Adipocyte (in vitro differentiated cells): ENCODE results near the gene PTH2.
"Not testable (repeated sequence)": the region's sequence is repeated elsewhere in the genome, so short reads cannot be mapped to it uniquely, and the experiment has no call there.

Experiments used
- DNase-seq: peaks from one replicate; pipeline ENCODE4 v3.0.0-alpha.2; 2015; ENCODE audit warnings: low read depth
- H3K27me3 ChIP-seq: replicated peaks from 2 replicates; pipeline ENCODE4 v1.7.0; 2013; ENCODE audit warnings: mild to moderate bottlenecking, low read length, moderate library complexity; ENCODE audit not compliant: control insufficient read depth, insufficient read depth
- H3K36me3 ChIP-seq: 2 replicates; pipeline ENCODE4 v1.7.0; 2013; ENCODE audit warnings: low read length, mild to moderate bottlenecking, moderate library complexity; ENCODE audit not compliant: control insufficient read depth, insufficient read depth, severe bottlenecking
- H3K4me1 ChIP-seq: 2 replicates; pipeline ENCODE4 v1.7.0; 2013; ENCODE audit warnings: mild to moderate bottlenecking, low read length, moderate library complexity; ENCODE audit not compliant: control insufficient read depth, insufficient read depth
- H3K4me3 ChIP-seq: 2 replicates; pipeline ENCODE4 v1.7.0; 2013; ENCODE audit warnings: mild to moderate bottlenecking, low read length, moderate library complexity
- H3K9ac ChIP-seq: 2 replicates; pipeline ENCODE4 v1.7.0; 2013; ENCODE audit warnings: mild to moderate bottlenecking, low read length, moderate library complexity
- H3K9me3 ChIP-seq: 2 replicates; pipeline ENCODE4 v1.7.0; 2013; ENCODE audit warnings: mild to moderate bottlenecking, low read length, moderate library complexity; ENCODE audit not compliant: control insufficient read depth

The PTH2 gene

DNA sequence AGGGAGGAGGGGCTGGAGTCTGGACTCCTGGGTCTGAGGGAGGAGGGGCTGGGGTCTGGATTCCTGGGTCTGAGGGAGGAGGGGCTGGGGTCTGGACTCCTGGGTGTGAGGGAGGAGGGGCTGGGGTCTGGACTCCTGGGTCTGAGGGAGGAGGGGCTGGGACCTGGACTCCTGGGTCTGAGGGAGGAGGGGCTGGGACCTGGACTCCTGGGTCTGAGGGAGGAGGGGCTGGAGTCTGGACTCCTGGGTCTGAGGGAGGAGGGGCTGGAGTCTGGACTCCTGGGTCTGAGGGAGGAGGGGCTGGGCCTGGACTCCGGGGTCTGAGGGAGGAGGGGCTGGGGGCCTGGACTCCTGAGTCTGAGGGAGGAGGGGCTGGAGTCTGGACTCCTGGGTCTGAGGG, 37.9 kb upstream of the PTH2 start:
- not testable (repeated sequence) for H3K4me3 ChIP-seq, H3K27me3 ChIP-seq, DNase-seq, H3K9me3 ChIP-seq, H3K9ac ChIP-seq
- peaks cover 31% of the 10 kb centered on the region for H3K4me1 ChIP-seq
- H3K36me3 ChIP-seq = peaks cover 25% of the 10 kb centered on the region

DNA sequence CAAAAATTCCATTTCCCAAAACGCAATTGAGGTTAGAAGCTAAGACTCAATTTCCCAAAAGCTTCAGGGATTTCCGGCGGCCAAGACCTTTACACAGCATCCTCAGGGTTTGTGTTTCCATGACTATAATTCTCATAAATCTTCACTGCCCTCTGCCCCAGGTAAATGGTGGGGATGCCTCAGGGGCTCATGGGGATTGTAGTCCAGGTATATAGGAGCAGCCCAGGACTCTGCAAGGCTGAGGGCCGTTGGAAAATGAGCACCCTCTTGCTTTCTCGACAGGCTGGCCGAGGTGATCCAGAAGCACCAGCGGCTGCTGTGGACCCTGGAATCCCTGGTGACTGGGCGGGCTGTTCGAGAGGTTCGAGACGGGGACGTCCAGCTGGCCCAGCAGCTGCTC, 36.1 kb upstream of the PTH2 start:
- peaks cover 44% of the 10 kb centered on the region for H3K4me1 ChIP-seq
- H3K36me3 ChIP-seq = peaks cover 11% of the 10 kb centered on the region
- peak overlapping the region; percentile 82 for H3K9ac ChIP-seq
- H3K4me3 ChIP-seq = no peak overlapping the region
- DNase-seq = no peak
- no peaks in the 10 kb centered on the region for H3K27me3 ChIP-seq
- no peaks in the 10 kb centered on the region for H3K9me3 ChIP-seq

DNA sequence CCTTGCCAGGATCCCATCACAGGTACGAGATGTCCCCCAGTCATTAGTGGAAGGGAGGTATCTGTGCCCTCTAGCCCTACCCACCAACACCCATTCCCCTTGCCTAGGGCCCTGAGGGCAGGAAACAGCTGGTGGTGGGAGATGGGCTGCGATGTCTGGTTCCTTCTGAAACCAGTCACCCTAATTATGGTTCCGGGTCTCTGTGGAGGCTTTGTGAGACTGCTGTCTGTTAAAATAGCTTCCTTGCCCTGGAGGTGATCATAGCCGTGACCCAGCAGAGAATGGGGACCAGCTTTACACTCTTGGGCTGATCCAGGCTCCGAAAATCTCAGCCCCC, 35.3 kb upstream of the PTH2 start:
- H3K4me3 ChIP-seq = no peak overlapping the region
- no peaks in the 10 kb centered on the region for H3K27me3 ChIP-seq
- H3K9me3 ChIP-seq = no peaks in the 10 kb centered on the region
- no peak for DNase-seq
- peak overlapping the region; percentile 82 for H3K9ac ChIP-seq
- H3K36me3 ChIP-seq = peaks cover 10% of the 10 kb centered on the region
- peaks cover 51% of the 10 kb centered on the region for H3K4me1 ChIP-seq

- H3K4me1 ChIP-seq = peaks cover 51% of the 10 kb centered on the region
- peak overlapping the region; percentile 82 for H3K9ac ChIP-seq
- H3K4me3 ChIP-seq = peak overlapping the region; percentile 21
- H3K36me3 ChIP-seq = peaks cover 10% of the 10 kb centered on the region
- DNase-seq = peak; percentile 58
- H3K9me3 ChIP-seq = no peaks in the 10 kb centered on the region
- H3K27me3 ChIP-seq = no peaks in the 10 kb centered on the region
These were observed 33.1 kb upstream of the PTH2 start for GRCh38 chr19:49456326-49456725.

DNA sequence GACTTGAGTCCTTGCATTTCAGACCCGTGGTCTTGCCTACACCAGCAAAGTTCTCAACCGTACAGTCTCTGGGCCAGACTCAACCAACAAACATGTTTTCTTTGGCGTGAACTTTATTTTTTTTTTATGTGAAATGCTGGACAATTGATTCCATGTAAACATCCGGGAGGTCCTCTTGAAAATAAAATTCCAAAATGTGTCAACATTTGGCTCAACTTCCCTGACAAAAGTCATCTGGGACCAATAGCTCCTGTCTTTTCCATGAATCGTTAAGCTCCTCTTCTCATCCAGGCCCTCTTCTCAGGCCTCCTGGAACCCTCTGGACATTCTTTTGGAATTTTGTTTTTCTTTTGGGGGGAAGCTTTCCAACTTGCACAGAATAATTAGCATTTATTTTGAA, 32.5 kb upstream of the PTH2 start:
- peaks cover 10% of the 10 kb centered on the region for H3K36me3 ChIP-seq
- H3K4me3 ChIP-seq = no peak overlapping the region
- peaks cover 52% of the 10 kb centered on the region for H3K4me1 ChIP-seq
- peak overlapping the region; percentile 82 for H3K9ac ChIP-seq
- DNase-seq = peak; percentile 79
- H3K27me3 ChIP-seq = no peaks in the 10 kb centered on the region
- no peaks in the 10 kb centered on the region for H3K9me3 ChIP-seq

DNA sequence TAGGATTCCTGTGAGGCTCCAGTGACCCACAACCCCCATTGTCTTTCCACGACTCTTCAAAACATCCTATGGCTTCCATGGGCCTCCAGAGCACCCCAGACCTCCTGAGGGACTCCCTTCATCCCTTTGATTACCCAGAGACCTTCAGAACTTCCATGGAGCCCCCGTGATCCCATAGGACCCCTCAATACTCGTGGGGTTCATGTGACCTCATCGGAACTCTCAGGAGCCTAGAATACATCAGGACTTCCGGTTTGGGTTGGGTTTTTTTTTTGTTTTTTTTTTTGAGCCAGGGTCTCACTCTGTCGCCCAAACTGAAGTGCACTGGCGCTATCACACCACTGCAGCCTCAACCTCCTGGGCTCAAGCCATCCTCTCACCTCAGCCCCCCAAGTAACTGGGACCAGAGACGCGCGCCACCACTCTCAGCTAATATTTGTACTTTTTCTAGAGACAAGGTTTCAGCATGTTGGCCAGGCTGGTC, 30.6 kb upstream of the PTH2 start:
- peak overlapping the region; percentile 96 for H3K4me3 ChIP-seq
- H3K9me3 ChIP-seq = no peaks in the 10 kb centered on the region

GRCh38 chr19:49453013-49453756, 29.9 kb upstream of the PTH2 start, which contains the start of gene ALDH16A1:
Gene ALDH16A1, plus strand, starts transcription at chr19:49453225. Its CDS starts 107 bp downstream, at chr19:49453332.
- H3K9ac ChIP-seq = peak within 1 kb of the TSS; percentile 99
- peak within 1 kb of the TSS; percentile 96 for H3K4me3 ChIP-seq
- no peaks in the 10 kb centered on the region for H3K9me3 ChIP-seq
- peaks cover 2% of the 10 kb centered on the region for H3K36me3 ChIP-seq
- peaks cover 44% of the 10 kb centered on the region for H3K4me1 ChIP-seq
- no peaks in the 10 kb centered on the region for H3K27me3 ChIP-seq
- peak; percentile 99 for DNase-seq

More for the DNA sequence above, 30.6 kb upstream of the PTH2 start:
- no peaks in the 10 kb centered on the region for H3K27me3 ChIP-seq
- peak overlapping the region; percentile 99 for H3K9ac ChIP-seq
- peaks cover 50% of the 10 kb centered on the region for H3K4me1 ChIP-seq
- DNase-seq = no peak
- peaks cover 2% of the 10 kb centered on the region for H3K36me3 ChIP-seq

DNA sequence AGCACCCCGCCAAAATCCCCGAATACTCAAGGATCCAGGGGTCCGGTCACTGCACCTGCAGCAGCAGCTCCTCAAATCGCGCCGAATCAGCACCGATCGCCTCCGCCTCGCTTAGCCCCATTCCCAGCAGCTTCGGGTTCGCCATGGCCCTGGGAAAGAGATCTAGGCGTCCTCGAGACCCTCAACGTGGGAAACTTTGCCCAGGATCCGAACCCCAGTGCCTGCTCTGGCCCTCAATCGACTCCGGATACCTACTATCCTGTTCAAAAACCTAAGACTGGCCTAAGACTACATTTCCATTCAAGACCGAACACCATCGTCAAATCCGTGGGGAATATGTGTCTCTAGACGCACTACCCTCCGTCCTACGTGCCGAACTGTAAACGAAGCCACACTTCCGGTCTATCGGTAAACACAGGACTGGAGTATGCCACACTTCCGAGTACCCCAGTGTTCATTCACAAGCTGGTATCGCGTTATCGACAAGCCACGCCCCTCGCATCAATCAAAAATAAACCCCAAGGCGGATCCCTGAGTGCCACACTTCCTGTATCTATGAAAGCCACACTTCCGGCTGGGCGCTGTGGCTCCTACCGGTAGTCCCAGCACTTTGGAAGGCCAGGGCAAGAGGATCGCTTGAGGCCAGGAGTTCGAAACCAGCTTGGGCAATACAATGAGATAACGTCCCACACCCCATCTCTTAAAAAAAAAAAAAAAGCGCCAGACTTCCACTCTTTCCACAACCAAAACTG, 28.4 kb upstream of the PTH2 start, which contains the start of gene PIH1D1:
Gene PIH1D1 (minus strand): TSS at position 385 of the 752 bp plus-strand sequence. CDS start 240 bp downstream, at position 145.
- peak within 1 kb of the TSS; percentile 96 for H3K4me3 ChIP-seq
- DNase-seq = peak; percentile 99
- no peaks in the 10 kb centered on the region for H3K27me3 ChIP-seq
- H3K36me3 ChIP-seq = peaks cover 2% of the 10 kb centered on the region
- peaks cover 38% of the 10 kb centered on the region for H3K4me1 ChIP-seq
- no peaks in the 10 kb centered on the region for H3K9me3 ChIP-seq
- H3K9ac ChIP-seq = peak within 1 kb of the TSS; percentile 99

GRCh38 chr19:49450405-49450804, 27.2 kb upstream of the PTH2 start:
- Histone ChIP-seq H3K27me3 (no peaks in the 10 kb centered on the region), H3K4me3 (peak overlapping the region; percentile 90), H3K36me3 (peaks cover 2% of the 10 kb centered on the region), H3K9ac (peak overlapping the region; percentile 93), H3K4me1 (peaks cover 26% of the 10 kb centered on the region), H3K9me3 (no peaks in the 10 kb centered on the region)
- DNase-seq = no peak

- DNase-seq = no peak
- peak overlapping the region; percentile 52 for H3K9ac ChIP-seq
- no peaks in the 10 kb centered on the region for H3K9me3 ChIP-seq
- no peak overlapping the region for H3K4me3 ChIP-seq
- peaks cover 2% of the 10 kb centered on the region for H3K36me3 ChIP-seq
- H3K27me3 ChIP-seq = no peaks in the 10 kb centered on the region
- H3K4me1 ChIP-seq = peaks cover 13% of the 10 kb centered on the region
These were observed 25.2 kb upstream of the PTH2 start for GRCh38 chr19:49448432-49448786.
